HG03175 (cell line): ENCODE measurements around the gene TMEM52B.
"Not testable (repeated sequence)": the region's sequence is repeated elsewhere in the genome, so short reads cannot be mapped to it uniquely, and the experiment has no call there.

ENCODE experiments used
- ATAC-seq: cut with Tn5 transposase; IDR thresholded peaks from one replicate; pipeline ENCODE4 v1.9.1; 2021; ENCODE audit warnings: mild to moderate bottlenecking, moderate library complexity; ENCODE audit not compliant: unreplicated experiment

The TMEM52B gene

DNA sequence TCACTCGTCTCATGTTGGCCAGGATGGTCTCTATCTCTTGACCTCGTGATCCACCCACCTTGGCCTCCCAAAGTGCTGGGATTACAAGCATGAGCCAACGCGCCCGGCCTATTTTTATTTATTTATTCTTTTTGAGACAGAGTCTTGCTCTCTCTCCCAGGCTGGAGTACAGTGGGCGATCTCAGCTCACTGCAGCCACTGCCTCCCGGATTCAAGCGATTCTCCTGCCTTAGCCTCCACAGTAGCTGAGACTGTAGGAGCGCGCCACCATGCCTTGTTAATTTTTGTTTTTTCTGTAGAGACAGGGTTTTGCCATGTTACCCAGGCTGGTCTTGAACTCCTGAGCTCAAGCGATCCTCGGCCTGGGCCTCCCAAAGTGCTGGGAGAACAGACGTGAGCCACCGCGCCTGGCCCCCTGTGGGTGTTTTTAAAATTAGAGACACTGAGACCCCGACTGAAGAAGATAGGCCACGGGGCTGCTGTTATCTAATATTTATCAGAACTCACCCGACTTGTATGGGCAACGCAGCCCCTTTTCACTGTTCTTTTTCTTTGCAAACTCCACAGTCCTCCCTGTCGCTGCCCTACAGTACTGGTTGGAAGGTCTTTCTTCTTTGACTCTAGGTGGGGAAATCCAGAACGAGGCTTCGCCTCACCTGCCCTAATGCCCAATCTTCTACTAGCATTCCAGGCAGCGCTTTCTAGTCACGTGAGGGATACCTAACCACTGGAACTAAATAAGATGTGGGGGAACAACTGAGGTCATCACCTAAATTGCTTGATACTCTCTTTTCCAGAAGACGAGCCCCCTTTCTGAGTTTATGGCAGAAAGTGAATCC, 32.5 kb downstream of the TMEM52B start:
- no peak for ATAC-seq

DNA sequence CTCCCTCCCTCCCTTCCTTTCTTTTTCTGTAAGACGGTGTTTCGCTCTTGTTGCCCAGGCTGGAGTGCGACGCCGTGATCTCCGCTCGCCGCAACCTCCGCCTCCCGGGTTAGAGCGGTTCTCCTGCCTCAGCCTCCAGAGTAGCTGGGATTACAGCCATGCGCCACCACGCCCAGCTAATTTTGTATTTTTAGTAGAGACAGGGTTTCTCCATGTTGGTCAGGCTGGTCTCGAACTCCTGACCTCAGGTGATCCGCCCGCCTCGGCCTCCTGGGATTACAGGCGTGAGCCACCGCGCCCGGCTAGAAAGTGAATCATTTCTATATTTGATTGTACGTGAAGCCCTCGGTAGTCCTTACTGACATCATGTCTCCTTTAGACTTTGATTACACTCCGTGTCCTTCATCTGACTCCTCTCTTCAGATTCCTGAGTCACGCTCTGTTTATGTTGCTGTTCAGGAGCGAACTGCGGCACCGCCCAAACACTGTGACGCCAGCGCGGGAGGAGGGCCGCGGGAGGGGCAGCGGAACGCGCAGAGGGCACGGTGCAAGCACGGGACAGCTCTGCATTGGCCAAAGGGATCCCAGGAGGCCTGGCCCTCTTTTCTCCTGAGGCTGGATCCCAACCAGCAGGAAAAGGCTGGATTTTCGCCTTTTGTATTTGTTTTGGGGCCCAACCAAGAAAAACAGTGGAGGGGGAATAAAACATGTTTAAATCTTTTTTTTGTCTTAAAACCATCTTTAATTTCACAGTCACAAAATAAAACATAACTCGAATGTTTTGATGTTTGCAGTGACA, 33.3 kb downstream of the TMEM52B start:
- ATAC-seq = peak; percentile 66

GRCh38 chr12:10212739-10213131, 33.9 kb downstream of the TMEM52B start, which contains the start of gene GABARAPL1:
GABARAPL1 (plus strand) TSS chr12:10212877; CDS start chr12:10213130, 253 bp downstream.
- ATAC-seq = peak; percentile 72

GRCh38 chr12:10213168-10214135, 34.6 kb downstream of the TMEM52B start:
- ATAC-seq = peak; percentile 29

DNA sequence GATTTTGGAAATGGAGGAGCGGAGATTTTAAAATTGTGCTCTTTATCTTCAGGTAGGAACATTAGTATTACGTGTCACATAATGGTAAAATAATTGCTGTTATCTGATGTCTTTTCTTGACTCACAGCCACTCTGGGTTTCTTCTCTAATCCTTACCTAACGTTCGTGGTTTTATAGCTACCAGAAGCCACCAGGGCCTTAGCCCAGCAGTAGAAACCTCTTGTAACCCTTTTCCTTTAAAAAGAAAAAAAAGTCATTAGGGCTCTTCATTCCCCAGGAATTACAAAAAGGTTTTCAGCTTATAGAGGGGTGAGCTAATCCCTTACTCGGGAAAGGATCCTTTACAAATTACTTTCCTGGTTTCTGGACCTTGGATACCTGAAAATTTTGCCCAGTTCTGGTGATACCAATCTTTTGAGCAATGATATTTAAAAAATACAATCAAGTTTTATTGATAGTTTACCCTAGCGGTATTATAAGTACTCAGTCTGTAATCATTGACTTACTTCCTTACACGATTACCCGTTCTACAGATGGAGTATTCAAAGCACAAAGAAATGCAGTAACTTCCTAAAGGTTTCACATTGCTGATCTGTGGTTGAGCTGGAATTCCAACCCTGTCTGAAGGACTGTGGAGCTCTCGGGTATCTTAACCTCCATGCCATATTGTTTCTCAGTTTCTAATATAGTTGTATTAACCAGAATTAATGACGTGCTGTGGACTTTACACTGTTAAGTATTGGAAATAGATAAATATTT, 35.5 kb downstream of the TMEM52B start:
- ATAC-seq = no peak

DNA sequence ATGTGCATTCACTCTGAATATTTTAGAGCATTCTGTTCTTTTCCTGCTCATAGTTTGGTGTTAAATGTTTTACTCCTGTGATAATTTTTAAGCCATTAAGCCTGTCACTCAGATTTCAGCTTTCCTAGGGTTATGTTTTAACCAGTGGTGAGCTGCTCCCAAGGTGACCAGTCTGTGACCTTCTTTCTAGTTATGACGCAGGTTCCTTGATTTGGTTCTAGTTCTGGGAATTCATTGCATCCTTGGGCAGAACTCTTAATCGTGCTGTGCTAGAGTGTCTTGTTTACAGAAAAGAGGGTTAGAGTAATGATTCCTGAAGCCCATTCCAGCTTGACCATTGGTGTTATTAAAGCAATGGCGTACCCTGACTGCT, 36.0 kb downstream of the TMEM52B start:
- no peak for ATAC-seq

DNA sequence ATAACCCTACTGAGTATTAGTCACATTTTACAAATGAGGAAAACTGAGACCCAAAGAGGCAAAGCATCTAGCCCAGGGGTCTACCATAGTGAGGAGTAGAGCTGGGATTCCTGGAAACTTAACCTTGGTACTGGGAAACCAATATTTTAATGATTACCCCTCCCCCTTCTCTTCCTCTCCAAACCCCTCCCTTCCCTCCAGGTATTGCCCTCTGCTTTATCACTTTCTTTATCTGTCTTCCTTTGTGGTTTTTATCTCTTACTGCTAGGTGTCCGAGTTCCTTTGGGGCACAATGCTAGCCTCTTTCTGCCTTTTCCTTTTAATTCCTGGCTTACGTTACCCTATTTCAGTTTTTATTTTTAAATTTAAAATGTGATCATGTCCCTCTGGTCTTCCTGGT, 36.6 kb downstream of the TMEM52B start:
- no peak for ATAC-seq

DNA sequence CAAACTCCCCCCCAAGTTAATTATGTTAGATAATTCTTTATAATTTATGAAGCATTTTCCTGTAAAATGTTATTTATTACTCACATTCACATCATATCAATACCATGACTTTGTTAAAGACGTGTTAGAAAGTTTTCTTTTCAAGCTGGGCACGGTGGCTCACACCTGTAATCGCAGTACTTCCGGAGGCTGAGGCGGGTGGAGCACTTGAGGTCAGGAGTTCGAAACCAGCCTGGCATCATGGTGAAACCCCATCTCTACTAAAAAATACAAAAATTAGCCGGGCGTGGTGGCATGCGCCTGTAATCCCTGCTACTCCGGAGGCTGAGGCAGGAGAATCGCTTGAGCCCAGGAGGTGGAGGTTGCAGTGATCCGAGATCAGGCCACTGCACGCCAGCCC, 37.1 kb downstream of the TMEM52B start:
- not testable (repeated sequence) for ATAC-seq

- ATAC-seq = no peak
Measured at GRCh38 chr12:10218021-10218420, 39.2 kb downstream of the TMEM52B start.

- no peak for ATAC-seq
Measured at GRCh38 chr12:10220398-10221077, 41.7 kb downstream of the TMEM52B start.

DNA sequence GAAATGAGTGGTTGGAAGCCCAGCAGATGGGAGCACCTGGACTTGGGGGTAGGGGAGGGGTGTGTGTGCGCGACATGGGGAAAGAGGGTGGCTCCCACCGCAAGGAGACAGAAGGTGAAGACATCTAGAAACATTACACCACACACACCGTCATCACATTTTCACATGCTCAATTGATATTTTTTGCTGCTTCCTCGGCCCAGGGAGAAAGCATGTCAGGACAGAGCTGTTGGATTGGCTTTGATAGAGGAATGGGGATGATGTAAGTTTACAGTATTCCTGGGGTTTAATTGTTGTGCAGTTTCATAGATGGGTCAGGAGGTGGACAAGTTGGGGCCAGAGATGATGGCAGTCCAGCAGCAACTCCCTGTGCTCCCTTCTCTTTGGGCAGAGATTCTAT, 43.0 kb downstream of the TMEM52B start:
- ATAC-seq = no peak

DNA sequence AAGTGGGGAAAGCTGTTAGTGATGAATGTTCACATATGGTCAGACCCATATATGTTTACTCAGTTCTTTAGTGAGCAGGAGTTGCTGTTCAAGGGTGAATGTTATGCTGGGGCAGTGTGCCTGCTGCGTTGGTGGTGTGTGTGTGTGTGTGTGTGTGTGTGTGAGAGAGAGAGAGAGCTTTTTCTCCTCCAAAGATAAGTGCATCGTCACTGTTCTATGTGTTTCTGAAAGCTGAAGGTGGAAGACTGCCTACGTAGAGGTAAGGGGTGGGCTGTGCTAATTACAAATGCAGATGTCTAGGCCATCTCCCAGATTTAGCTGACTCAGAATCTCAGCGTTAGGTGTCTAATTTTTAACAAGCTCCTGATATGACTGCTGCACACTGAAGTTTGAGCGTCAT, 44.4 kb downstream of the TMEM52B start:
- ATAC-seq = no peak

- not testable (repeated sequence) for ATAC-seq
Measured at GRCh38 chr12:10225426-10225825, 46.6 kb downstream of the TMEM52B start.

DNA sequence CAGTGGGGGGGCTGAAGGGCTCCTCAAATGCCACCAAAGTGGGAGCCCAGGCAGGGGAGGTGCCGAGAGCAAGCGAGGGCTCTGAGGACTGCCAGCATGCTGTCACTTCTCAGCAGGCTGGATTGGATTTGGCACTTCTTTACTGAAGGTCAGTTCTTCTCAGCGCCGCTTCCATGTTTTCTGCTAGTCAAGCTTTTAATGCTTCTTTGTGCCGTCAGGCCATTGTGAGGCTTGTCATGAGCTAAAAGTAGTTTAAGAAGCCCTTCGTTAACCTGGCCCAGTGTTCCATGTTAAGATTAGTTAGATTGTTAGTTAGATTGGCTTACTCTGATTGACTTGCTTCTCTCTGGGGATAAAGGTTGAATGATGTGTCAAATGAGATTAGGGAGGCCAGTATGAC, 47.3 kb downstream of the TMEM52B start:
- ATAC-seq = no peak

- no peak for ATAC-seq
Measured at GRCh38 chr12:10226731-10227130, 47.9 kb downstream of the TMEM52B start.

GRCh38 chr12:10227648-10228047, 48.8 kb downstream of the TMEM52B start:
- ATAC-seq = no peak

GRCh38 chr12:10234562-10234961, 55.7 kb downstream of the TMEM52B start:
- ATAC-seq = no peak

DNA sequence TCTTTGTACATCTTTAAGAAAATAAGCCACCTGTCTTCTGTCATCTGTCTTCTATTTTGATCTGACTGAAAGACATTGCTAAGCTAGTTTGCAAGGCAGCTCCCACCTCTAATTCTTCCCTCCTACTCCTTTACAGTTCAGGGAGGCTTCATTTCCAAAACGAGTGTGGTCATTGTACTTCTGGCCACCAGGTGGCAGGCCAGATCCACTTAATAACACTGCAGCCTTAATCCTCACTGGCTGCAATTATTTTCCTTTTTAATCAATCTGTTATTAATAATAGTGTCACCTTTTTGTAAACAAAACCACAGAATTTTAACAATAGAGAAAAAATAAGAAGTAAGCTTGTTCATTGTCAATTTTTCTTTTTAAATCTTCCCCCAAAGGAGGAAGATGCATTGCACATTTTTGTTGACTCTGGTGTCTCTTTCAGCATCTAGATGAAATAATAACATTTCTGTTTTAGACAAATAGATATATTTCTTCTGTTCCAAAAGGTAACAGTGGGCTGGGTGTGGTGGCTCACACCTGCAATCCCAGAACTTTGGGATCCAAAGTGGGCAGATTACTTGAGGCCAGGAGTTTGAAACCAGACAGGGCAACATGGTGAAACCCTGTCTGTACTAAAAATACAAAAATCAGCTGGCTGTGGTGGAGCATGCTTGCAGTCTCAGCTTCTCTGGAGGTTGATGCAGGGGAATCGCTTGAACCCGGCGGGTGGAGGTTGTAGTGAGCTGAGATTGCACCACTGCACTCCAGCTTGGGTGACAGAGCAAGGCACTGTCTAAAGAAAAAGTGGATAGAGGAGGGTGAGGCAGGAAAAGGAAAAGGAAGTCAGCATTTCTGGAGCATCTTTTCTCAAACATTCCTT, 57.2 kb downstream of the TMEM52B start:
- no peak for ATAC-seq

DNA sequence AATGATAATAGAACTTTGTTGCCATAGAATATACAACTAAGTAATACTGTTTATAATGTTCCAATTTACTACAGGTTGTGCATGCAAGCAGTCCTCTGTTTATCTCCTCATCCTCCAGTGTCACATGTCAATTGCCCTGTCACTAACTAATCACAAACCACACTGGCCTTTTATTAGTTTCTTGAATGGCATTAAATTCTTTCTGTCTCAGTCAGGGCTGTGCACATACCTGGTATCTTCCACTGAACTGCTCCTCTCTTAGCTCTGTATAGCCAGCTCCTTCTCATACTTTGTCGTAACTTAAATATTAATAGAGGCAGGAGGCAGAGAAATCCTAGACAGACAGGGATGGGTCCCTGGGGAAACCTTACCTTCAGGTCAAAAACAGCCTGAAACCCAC, 57.9 kb downstream of the TMEM52B start:
- no peak for ATAC-seq
